NCI-H146 treated with DMSO at 0.1 percent for 48 hours (cell line): Measurements from ENCODE around the gene IRF1.
A peak's percentile ranks its signal among the peaks of the same experiment; 100 is the strongest.
"Not testable (repeated sequence)": the region's sequence is repeated elsewhere in the genome, so short reads cannot be mapped to it uniquely, and the experiment has no call there.

Source experiments
- DNase-seq: peaks from one replicate; lab custom pipeline; 2025; ENCODE audit not compliant: unreplicated experiment; lab: John Stamatoyannopoulos, UW

IRF1 gene

DNA sequence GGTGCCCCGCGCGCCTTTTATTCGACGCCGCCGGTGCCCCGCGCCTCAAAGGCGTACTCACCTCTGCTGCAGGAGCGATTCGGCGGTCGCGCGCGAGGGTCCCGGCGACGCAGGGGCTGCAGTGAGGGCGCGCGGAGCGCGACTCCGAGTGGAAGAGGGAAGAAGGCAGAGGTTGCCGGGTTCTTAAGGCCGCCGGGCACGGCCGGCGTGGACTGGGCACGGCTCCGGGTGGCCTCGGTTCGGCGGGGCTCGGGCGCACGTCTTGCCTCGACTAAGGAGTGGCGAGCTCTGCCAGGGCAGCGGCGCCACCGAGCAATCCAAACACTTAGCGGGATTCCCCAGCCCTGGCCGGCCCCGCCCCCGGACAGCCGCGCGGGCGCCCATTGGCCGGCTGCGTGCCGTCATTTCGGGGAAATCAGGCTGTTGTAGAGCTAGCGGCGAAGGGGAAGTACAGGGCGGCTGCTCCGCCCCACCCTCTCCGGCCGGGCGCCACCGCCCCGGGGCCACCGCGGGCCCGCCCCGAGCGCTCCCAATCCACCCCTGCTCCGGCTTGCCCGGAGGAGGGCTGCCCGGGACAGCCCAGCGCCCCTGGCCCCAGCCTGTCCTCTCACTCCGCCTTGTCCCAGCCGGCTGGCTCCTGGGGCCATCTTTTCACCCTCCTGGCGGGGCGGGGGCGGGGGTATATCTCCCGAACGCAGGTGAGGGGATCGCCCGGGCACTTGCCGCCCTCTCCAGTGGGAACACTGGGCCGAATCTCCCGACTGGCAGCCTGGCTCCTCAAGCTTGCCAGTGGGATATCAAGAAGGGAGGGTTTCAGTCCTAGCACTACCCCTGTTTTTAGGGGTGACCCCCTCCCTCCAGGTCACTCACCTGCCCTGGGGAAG is at the start of gene IRF1:
TSS of gene IRF1 (minus strand) at position 290 of the 884 bp plus-strand sequence. CDS start 1,295 bp downstream, outside the sequence.
- peak; percentile 68 for DNase-seq

DNA sequence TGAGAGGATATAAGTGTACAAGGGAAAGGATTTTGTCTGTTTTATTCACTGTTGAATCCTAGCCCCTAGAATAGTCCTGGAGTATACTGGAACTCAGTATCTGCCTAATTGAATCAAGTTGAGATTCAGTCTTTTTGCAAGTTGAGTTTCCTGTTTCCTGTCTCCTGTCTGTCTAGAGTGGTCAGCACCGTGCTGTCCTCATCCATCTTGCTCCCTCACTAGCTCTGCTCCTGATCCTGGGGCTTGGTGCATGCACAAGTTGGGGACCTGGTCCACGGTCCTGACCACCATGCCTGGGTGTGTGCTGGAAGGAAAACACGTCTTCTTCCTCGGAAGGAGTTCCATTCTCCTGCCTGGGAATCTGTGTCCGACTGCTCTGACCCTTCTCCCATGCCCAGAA is 49.6 kb upstream of the IRF1 start:
- DNase-seq: no peak

DNA sequence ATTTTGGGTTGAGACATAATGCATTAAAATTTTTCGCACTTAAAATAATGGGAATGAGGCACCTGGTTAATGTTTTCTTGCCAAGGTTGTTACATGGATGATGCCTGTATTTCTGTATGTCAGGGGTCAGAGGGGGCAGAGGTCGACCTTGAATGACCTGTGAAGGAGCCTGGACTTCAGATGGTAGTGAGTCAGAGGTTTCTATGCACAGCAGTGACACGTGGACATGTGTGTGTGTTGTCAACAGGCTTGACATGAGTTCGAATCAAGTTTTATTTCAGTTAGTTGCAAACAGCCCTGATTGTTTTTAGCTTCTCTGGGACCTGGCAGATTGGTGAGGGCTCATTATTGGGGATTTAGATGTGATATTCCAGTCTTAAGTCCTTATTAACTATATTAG is 49.1 kb upstream of the IRF1 start:
- DNase-seq: no peak

DNA sequence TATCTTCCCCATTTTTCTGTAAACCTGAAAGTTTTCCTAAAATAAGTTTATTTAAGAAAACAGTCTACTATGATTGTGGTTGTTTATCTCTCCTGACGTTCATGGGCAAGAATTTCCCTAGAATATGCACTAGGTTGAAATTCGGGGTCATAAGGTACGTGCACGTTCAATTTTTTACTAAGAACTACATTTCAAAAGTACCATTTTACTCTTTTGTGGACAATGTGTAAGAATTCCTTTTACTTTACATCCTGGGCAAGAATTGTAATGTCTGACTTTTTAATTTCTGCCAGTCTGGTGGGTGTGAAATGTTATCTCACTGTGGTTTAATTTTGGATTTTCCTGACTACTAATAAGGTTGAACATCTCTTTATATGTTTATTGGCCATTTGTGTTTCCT is 40.4 kb upstream of the IRF1 start:
- no peak for DNase-seq

GRCh38 chr5:132528866-132529634 is 38.5 kb upstream of the IRF1 start:
- DNase-seq: no peak

DNA sequence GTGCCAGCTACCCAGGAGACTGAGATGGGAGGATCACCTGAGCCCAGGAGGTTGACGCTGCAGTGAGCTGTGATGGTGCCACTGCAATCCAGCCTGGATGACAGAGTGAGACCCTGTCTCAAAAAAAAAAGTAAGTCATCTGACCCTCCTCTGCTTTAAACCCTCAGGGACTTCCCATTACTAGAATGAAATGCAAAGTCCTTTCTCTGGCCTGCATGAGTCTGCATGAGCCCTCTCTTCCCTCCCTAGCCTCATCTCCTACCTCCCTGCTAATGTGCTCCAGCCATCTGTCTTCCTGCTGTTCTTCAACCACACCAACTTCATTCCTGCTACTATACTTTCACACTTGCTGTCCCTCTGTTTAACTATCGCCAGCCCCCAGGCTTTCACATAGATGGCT is 37.4 kb upstream of the IRF1 start:
- no peak for DNase-seq

- no peak for DNase-seq
These were observed 36.5 kb upstream of the IRF1 start for GRCh38 chr5:132526974-132527564.

GRCh38 chr5:132526290-132526973 is 35.9 kb upstream of the IRF1 start:
- DNase-seq: peak; percentile 25

GRCh38 chr5:132525299-132525724 is 34.7 kb upstream of the IRF1 start:
- DNase-seq: no peak

GRCh38 chr5:132524877-132525276 is 34.3 kb upstream of the IRF1 start:
- not testable (repeated sequence) for DNase-seq

GRCh38 chr5:132522067-132522466 is 31.5 kb upstream of the IRF1 start:
- DNase-seq: not testable (repeated sequence)

- DNase-seq: not testable (repeated sequence)
These were observed 23.2 kb upstream of the IRF1 start for GRCh38 chr5:132513618-132514336.

- no peak for DNase-seq
These were observed 19.5 kb upstream of the IRF1 start for GRCh38 chr5:132510076-132510475.

DNA sequence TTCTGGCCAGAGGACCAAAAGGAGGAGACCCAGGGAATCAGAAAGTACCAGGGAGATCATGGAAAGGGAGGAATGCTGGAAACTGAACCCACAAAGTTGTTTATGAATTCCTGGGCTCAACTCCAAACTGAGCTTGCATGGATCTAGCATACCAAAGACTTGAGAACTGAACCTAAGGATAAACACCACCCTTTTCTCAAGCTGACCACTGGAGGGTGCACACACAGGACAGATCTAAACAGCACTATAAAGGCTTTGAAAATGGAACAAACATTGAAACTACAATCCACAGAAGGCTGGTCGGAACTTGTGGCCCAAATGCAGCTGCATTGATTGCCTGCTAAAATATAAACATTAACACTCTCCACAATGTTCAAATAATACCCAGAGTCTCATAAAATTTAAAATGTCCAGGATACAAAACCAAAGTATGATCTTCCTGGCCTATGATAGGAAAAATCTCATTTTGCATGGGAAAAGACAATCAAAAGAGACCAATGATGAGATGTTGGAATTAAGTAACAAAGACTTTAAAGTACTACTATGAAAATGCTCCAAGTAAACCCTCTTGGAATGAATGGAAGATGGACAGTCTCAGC is 15.6 kb upstream of the IRF1 start:
- no peak for DNase-seq

DNA sequence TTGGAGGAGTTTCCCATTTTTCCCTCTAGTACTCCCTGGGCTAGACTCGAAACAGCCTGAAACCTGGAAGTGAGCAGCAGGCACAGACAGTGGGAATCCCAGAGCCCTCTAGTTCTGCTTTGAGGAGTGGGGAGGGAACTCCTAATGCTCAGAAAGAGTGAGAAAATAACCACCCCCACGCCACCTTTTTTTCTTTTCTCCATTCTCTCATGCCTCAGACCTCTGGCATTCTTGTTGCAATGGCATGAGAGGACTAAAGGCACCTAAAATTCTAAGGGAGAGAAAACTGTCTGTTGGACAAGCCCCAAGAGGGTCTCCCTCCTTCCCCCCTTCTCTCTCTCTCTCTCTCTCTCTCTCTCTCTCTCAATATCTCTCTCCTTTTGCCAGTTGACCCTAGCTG is 15.1 kb upstream of the IRF1 start:
- no peak for DNase-seq

GRCh38 chr5:132504746-132505145 is 14.2 kb upstream of the IRF1 start:
- DNase-seq: no peak

DNA sequence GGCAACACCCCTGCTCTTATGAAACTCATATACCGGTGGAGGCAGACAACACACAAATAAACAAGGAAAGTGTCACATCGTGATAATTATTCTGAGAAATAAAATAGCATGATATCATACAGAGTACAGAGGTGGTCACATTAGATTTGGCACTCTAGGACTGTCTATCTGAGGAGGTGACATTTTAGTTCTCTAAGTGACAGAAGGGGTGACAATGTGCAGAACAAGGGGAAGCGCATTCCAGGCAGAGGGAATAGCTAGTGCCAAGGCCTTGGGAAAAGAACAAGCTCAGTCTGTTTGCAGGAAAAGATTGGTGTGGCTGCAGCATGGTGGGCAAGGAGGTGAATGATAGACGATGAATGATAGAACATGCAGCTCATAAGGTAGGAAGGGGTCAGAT is 12.7 kb upstream of the IRF1 start:
- DNase-seq: no peak

DNA sequence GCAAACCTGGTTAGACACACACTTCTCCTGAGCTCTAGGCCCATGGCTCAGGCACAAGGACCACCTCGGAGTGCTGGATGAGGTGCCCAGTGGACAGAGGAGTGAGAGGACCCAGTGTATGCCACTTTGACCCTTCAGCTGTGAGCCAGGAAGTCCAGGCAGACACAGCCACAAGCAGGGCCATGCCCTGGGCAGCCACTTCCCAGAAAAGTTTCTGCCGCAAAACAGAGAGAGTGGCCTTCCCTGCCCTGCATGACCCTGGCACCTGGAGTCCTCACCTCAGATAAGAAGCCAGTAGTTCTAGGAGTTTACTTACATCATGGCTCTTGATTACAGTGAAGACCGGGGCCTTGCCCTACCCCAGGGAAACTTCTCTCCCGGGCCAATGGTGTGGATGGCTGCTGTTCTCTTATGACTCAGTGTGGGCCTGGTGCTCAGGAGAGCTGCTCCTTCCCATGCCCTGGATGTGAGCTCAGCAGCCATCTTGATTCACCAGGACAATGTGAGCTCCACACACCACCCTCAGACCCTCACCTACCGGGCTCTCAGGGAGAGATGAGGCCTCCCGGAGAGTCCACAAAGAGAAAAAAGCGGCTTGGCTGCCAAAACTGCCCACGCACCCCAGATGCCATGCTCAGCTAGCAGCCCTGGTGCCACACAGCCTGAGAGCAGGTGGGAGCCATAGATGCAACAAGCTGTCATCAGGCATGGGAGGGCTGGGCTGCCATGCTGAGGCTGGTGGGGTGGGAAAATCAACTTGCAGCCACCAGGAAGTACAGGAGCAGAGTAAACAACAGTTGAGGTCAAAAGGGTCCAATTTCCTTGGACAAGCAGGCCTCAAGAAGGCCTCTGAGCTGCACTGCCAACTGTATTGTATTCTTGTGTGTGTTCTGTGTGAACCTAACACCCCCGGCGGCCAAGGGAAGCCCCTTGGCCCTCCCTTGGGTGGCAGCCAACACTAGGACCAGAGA is 11.7 kb upstream of the IRF1 start:
- DNase-seq: no peak

DNA sequence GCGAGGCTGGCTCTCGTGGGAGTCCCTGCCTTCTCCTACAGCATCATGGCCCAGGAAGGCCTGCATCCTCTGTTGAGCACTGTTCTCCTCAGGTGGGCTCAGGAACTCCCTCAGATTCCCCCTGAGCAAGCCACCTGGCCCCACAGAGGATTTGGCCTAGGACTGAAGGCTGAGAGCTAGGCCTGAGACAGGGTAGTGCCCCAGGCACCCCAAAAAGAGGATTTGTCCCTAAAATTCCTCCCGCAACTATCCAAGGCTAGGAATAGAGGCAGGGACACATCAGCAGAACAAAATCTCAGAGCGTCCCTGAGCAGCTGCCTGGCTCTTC is 11.0 kb upstream of the IRF1 start:
- no peak for DNase-seq
